ENCODE data around the gene KIAA1217.

DNA sequence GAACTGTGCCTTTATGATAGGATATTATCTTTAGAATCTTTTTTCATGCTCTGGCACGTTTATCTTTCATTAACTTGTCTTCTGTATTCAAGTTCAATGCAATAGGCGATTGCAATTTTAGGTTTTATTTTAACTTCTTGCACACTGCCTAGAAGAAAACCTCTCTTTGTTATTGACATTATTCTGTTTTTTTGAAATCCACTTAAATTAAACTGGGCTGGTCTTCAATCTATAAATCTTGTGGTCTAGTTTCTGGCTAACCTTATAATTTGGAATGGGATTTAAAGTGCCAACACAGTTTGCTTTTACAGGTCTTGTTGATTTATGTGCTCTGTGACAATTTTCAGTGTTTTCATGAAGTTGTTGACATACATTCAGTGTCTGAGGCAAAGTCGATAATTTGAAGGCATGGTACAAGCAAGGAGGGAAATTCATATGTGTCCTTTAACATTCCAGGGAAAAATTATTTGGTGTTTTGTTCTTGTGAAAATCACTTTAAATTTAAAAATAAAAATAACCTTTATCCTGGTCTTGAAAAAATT, 240.9 kb downstream of the KIAA1217 start:
- TF ChIP-seq, protein P1, sequence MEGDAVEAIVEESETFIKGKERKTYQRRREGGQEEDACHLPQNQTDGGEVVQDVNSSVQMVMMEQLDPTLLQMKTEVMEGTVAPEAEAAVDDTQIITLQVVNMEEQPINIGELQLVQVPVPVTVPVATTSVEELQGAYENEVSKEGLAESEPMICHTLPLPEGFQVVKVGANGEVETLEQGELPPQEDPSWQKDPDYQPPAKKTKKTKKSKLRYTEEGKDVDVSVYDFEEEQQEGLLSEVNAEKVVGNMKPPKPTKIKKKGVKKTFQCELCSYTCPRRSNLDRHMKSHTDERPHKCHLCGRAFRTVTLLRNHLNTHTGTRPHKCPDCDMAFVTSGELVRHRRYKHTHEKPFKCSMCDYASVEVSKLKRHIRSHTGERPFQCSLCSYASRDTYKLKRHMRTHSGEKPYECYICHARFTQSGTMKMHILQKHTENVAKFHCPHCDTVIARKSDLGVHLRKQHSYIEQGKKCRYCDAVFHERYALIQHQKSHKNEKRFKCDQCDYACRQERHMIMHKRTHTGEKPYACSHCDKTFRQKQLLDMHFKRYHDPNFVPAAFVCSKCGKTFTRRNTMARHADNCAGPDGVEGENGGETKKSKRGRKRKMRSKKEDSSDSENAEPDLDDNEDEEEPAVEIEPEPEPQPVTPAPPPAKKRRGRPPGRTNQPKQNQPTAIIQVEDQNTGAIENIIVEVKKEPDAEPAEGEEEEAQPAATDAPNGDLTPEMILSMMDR (IDR thresholded peaks at IDR 0.05): no peak
- TF ChIP-seq CREM (CRISPR knock-in tag; IDR thresholded peaks at IDR 0.05): no peak
- TF ChIP-seq, protein P2, sequence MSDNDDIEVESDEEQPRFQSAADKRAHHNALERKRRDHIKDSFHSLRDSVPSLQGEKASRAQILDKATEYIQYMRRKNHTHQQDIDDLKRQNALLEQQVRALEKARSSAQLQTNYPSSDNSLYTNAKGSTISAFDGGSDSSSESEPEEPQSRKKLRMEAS (CRISPR knock-in tag; IDR thresholded peaks at IDR 0.05): no peak
- no peak for TF ChIP-seq FOXJ3 (CRISPR knock-in tag; IDR thresholded peaks at IDR 0.05; ENCODE audit: borderline replicate concordance)
